GM12865 (cell line): Measurements from ENCODE around the gene PKN1.
"Not testable (repeated sequence)": the region's sequence is repeated elsewhere in the genome, so short reads cannot be mapped to it uniquely, and the experiment has no call there.

ENCODE experiments used
- DNase-seq: peaks from one replicate; pipeline ENCODE4 v3.0.0; 2010; ENCODE audit warnings: low read depth
- H3K4me3 ChIP-seq: 2 replicates; pipeline ENCODE4 v1.5.1; 2011; ENCODE audit warnings: mild to moderate bottlenecking, low read depth, low read length, control low read depth
- TF ChIP-seq, protein P1 (sequence below): IDR thresholded peaks from 2 replicates; pipeline ENCODE4 v1.5.1; 2011; ENCODE audit warnings: low read length, control low read depth, low read depth, inconsistent platforms; ENCODE audit not compliant: insufficient read depth; ENCODE audit errors: missing control alignments

Gene PKN1

DNA sequence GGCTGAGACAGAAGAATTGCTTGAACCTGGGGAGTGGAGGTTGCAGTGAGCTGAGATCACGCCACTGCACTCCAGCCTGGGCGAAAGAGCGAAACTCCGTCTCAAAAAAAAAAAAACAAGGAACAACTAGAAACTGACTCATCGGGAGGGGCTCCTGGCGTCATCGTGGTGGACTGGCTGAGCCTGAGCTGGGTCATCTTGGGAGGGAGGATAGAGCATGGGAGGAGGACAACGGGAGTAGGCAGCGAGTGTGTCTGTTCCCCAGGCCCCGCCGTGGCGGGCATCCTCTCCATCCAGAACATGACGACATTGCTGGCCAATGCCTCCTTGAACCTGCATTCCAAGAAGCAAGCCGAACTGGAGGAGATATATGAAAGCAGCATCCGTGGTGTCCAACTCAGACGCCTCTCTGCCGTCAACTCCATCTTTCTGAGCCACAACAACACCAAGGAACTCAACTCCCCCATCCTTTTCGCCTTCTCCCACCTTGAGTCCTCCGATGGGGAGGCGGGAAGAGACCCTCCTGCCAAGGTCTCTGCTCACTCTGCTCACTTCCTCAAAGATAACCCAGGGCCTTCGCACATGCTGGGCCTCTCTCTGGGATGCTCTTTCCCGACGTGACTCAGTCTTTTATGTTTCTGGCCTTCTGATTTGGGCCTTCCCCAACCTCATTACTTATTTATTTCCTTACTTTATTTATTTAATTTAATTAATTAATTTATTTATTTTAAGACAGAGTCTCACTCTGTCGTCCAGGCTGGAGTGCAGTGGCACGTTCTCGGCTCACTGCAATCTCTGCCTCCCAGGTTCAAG lies 30.6 kb upstream of the PKN1 start:
- TF ChIP-seq, protein P1, sequence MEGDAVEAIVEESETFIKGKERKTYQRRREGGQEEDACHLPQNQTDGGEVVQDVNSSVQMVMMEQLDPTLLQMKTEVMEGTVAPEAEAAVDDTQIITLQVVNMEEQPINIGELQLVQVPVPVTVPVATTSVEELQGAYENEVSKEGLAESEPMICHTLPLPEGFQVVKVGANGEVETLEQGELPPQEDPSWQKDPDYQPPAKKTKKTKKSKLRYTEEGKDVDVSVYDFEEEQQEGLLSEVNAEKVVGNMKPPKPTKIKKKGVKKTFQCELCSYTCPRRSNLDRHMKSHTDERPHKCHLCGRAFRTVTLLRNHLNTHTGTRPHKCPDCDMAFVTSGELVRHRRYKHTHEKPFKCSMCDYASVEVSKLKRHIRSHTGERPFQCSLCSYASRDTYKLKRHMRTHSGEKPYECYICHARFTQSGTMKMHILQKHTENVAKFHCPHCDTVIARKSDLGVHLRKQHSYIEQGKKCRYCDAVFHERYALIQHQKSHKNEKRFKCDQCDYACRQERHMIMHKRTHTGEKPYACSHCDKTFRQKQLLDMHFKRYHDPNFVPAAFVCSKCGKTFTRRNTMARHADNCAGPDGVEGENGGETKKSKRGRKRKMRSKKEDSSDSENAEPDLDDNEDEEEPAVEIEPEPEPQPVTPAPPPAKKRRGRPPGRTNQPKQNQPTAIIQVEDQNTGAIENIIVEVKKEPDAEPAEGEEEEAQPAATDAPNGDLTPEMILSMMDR = no peak
- H3K4me3 ChIP-seq = no peak overlapping the region
- no peak for DNase-seq

DNA sequence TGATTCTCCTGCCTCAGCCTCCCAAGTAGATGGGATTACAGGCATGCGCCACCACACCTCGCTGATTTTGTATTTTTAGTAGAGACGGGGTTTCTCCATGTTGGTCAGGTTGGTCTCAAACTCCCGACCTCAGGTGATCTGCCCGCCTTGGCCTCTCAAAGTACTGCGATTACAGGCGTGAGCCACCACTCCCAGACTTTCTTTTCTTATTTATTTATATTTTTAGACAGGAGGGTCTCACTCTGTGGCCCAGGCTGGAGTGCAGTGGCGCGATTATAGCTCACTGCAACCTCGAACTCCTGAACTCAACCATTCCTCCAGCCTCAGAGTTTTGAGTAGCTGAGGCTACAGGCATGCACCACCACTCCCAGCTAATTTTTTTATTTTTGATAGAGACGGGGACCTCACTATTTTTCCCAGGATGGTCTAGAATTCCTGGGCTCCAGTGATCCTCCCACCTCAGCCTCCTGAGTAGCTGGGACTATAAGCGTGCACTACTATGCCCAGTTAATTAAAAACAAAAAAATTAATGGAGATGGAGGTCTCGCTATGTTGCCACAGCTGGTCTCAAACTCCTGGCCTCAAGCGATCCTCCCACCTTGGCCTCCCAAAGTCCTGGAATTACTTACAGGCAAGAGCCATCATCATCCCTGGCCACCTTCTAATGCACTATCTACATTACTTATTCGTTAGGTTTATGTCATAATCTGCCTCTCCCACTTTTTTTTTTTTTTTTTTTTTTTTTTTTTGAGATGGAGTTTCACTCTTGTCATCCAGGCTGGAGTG lies 29.8 kb upstream of the PKN1 start:
- H3K4me3 ChIP-seq, DNase-seq: not testable (repeated sequence)

- H3K4me3 ChIP-seq = no peak overlapping the region
- TF ChIP-seq, protein P1 = no peak
- no peak for DNase-seq
Measured at GRCh38 chr19:14404312-14404711, 28.8 kb upstream of the PKN1 start.

DNA sequence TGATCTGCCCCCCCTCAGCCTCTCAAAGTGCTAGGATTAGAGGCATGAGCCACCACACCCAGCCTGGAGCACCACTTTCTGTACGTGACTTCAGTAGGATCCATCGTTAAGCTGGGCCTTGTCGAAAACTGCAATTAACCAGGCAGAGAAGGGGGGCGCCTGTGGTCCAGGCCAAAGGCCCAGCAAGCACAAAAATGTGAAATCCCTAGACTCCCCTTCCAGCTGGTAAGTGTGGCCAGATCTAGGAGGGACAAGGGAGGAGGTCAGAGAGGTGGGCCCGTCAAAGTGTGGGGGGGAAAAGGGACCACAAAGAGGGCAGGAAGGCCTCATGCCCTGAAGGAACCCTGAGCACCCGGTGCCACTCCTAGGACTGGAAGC lies 27.7 kb upstream of the PKN1 start:
- no peak overlapping the region for H3K4me3 ChIP-seq
- no peak for DNase-seq
- TF ChIP-seq, protein P1 = no peak

GRCh38 chr19:14405758-14406644 lies 27.1 kb upstream of the PKN1 start:
- DNase-seq = peak; percentile 94
- H3K4me3 ChIP-seq = no peak overlapping the region
- TF ChIP-seq, protein P1 = peak; percentile 92

GRCh38 chr19:14406645-14407401 lies 26.3 kb upstream of the PKN1 start:
- H3K4me3 ChIP-seq = no peak overlapping the region
- DNase-seq = no peak
- TF ChIP-seq, protein P1 = no peak
